Measurements from ENCODE around the gene SLC8A3. TPM values are rescaled to one million over a fixed set of nuclear protein-coding genes. Genes with fewer than 3 reads are reported as not detected.

Gene SLC8A3
- total RNA-seq, 1 donor from 2014 or later: 0.14 TPM

GRCh38 chr14:70084226-70084625 lies 104.5 kb downstream of the SLC8A3 start:
- no peak for ATAC-seq
- no peak for DNase-seq (ENCODE audit: missing footprints)
- intact Hi-C loops (cut with DNase I): no loop called here

GRCh38 chr14:70082394-70082793 lies 106.4 kb downstream of the SLC8A3 start:
- intact Hi-C loops (cut with DNase I): no loop called here

DNA sequence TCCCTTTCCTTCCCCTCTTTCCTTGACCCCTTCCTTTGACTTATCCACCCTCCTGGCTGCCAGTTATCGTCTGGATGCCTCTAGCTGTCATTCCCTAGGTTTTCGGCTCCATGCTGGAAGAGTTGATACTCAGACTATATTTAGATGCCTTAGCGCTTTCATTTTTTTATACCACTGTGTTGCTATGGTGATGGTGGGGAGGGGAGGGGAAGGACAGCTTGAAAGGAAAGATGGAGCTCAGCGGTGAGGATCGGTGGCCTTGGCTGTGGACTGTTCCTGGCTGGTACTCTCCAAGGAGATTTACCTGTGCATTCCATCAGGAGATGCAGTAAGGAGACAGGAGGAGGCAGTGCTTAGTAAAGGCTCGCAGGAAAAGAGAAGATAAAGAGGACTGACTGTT lies 108.7 kb downstream of the SLC8A3 start:
- ATAC-seq (no peak), DNase-seq (ENCODE audit: missing footprints) (no peak)
- intact Hi-C loops (cut with DNase I): no loop called here

More at GRCh38 chr14:70082394-70082793, 106.4 kb downstream of the SLC8A3 start:
- DNase-seq (ENCODE audit: missing footprints): no peak
- ATAC-seq: no peak

GRCh38 chr14:70078329-70078728 lies 110.4 kb downstream of the SLC8A3 start:
- ATAC-seq (no peak), DNase-seq (ENCODE audit: missing footprints) (no peak)
- intact Hi-C loops (cut with DNase I): no loop called here

GRCh38 chr14:70077720-70078119 lies 111.0 kb downstream of the SLC8A3 start:
- DNase-seq (ENCODE audit: missing footprints) (no peak), ATAC-seq (no peak)

DNA sequence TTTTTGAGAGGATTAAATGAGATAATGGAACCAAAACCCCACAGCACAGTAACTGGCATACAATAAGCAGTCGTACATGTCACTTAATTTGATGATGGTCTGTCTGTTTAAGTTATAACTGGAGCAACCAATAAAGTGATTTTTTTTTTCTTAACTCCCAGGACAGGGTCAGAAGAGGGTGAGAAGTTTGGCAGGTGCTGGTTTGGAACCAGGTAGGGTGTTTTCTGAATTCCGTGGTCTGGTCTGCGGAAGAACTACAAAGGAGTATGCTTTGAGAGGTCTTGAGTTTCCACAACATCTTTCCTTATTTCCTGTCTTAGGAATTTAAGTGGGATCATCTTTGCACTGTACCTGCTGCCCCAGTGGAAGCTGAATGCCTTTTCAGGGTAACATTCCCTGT lies 111.7 kb downstream of the SLC8A3 start:
- no peak for ATAC-seq
- intact Hi-C loops (cut with DNase I): no loop called here
- DNase-seq (ENCODE audit: missing footprints): no peak

More at GRCh38 chr14:70077720-70078119, 111.0 kb downstream of the SLC8A3 start:
- intact Hi-C loops (cut with DNase I): no loop called here

GRCh38 chr14:70073924-70074566 lies 114.7 kb downstream of the SLC8A3 start:
- ATAC-seq: no peak
- no peak for DNase-seq (ENCODE audit: missing footprints)
- intact Hi-C loops (cut with DNase I): no loop called here

- intact Hi-C loops (cut with DNase I): no loop called here
- ATAC-seq (no peak), DNase-seq (ENCODE audit: missing footprints) (no peak)
Observed at GRCh38 chr14:70069186-70069585, 119.6 kb downstream of the SLC8A3 start.

DNA sequence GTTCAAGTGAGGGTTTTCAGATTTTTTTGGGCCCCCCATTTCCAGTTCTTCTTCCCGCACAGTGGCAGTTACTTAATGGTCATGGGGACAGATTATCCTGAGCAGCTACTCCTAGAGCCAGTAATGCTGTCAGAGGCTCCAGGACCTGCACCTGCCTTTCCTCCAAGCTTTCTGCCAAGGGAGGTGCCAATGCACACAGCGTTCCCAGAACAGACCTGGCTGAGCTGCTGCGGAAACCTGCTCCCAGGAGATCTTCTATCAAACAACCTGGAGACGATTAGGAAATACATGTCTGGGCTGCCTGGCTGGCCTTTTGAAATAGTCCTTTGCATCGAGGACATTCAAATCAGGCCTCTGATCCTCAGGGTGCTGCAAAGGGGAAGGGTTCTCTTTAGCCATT lies 120.9 kb downstream of the SLC8A3 start:
- DNase-seq (ENCODE audit: missing footprints) (no peak), ATAC-seq (no peak)
- intact Hi-C loops (cut with DNase I): no loop called here

DNA sequence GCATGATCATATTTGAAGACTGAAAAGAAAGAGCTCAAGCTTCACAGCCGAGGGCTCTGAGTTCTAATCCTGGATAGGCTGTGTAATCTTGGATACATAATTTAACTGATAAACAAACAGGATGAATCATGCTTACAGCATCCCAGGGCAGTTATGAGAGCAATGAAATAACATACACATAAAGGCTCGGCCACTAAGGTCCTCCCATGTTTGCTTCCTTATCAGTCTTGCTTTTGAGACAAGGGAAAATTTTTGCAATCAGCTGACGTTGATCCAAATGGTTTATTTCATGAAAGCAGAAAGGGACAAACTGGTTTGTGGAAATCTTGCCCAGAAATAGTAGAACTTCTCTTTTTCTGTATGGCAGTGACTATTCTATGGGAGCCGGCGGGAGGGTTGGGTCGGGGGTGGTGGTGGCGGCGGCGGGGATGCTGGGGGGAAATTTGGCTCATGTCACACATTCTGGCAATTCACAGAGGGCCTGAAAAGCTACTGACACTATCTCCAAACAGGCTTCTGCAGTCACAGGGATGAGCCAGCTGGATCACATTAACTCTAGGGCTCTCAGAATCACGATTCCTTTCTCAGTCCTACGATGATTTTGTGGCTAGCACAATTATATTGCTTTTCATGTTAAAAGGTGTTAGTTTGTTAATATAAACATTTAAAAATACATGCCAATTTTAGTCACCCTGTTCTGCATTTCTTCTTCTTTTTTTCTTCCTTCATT lies 124.5 kb downstream of the SLC8A3 start:
- DNase-seq (ENCODE audit: missing footprints): no peak
- ATAC-seq: no peak
- intact Hi-C loops (cut with DNase I): no loop called here

- intact Hi-C loops (cut with DNase I): no loop called here
- DNase-seq (ENCODE audit: missing footprints) (no peak), ATAC-seq (no peak)
Observed at GRCh38 chr14:70061108-70061507, 127.6 kb downstream of the SLC8A3 start.

DNA sequence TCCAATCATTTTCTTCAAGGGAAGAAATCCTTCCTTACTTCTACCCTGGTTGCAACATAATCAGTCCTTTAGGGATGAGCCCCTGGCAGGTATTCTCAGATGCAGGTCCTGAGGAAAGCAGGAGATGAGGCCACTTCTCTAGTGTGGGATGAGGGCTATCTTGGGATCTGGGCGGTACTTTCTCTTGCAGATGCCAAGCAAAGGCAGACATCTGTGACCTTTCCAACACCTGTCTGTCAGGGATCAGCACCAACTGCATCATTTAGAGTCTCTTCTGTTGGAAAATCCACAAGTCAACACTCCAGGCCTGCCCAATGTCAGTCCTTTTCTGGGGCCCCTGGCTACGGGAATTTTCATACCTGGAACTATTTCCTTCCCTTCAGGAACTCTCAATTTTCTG lies 129.2 kb downstream of the SLC8A3 start:
- intact Hi-C loops (cut with DNase I): no loop called here
- no peak for DNase-seq (ENCODE audit: missing footprints)
- ATAC-seq: no peak

GRCh38 chr14:70057519-70058136 lies 131.1 kb downstream of the SLC8A3 start:
- no peak for DNase-seq (ENCODE audit: missing footprints)
- intact Hi-C loops (cut with DNase I): no loop called here
- no peak for ATAC-seq

DNA sequence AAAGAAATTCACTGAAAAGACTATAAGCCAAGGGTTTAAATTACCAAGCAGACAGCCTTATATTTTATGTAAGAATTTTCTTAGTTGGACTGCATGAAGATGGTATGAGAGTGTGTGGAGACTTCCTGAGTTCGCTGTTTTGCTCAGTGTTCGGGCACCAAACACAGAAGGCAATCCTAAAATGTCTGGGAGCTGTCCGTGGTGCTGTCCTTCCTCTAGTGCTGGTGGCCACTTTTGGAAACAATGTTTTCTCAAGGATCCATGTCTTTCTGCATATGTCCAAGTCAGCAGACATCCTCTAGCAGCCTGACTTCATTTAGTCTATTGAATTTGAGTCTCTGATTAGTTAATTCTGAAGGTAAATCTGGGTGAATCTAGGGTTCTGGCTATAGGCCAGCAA lies 135.8 kb downstream of the SLC8A3 start:
- no peak for ATAC-seq
- DNase-seq (ENCODE audit: missing footprints): no peak
- intact Hi-C loops (cut with DNase I): no loop called here

DNA sequence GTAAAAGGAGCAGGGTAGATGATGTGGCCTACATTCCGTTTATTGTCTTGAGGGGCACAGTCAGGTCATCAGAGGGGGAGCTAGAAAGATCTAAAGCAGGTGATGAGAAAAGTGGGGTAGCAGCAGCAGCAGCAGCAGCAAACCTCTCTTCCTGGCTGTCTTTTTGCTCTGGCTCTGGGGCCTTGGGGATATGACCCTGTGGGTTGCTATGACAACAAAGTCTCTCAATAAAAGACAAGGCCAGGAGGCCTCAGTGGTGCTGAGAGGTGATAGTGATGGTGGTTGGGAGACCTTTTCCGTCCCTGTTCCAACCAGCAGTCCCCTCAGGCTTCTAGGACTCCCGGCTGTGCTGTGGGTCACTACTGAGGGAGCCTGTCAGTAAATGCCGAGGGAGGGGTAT lies 138.6 kb downstream of the SLC8A3 start:
- ATAC-seq: no peak
- intact Hi-C loops (cut with DNase I): no loop called here
- DNase-seq (ENCODE audit: missing footprints): no peak

GRCh38 chr14:70049605-70050004 lies 139.1 kb downstream of the SLC8A3 start:
- no peak for DNase-seq (ENCODE audit: missing footprints)
- intact Hi-C loops (cut with DNase I): loop anchor here (5.0 to 10.0 kb wide), 2 partner anchors 663 to 765 kb away; no protein-coding TSS in a partner anchor
- no peak for ATAC-seq

DNA sequence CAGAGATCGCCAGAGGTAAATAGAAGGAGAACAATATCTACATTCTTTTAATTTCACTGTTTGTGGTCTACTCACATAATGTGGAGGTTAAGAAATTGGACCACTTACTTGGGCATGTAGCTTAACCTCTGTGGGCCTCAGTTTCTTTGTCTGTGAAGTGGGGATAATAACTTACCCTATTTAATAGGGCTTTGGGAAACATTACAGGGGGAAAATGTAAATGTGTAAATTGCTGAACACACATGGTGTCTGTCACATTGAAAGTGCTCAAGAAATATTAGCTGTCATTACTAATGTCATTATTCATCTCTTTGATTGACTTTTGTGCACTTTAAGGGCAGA lies 140.5 kb downstream of the SLC8A3 start:
- intact Hi-C loops (cut with DNase I): loop anchor here (5.0 to 10.0 kb wide), 2 partner anchors 664 to 767 kb away; no protein-coding TSS in a partner anchor
- no peak for ATAC-seq
- no peak for DNase-seq (ENCODE audit: missing footprints)

- ATAC-seq: no peak
- intact Hi-C loops (cut with DNase I): loop anchor here (5.0 to 10.0 kb wide), 2 partner anchors 665 to 767 kb away; no protein-coding TSS in a partner anchor
Observed at GRCh38 chr14:70047598-70048312, 141.0 kb downstream of the SLC8A3 start.

DNA sequence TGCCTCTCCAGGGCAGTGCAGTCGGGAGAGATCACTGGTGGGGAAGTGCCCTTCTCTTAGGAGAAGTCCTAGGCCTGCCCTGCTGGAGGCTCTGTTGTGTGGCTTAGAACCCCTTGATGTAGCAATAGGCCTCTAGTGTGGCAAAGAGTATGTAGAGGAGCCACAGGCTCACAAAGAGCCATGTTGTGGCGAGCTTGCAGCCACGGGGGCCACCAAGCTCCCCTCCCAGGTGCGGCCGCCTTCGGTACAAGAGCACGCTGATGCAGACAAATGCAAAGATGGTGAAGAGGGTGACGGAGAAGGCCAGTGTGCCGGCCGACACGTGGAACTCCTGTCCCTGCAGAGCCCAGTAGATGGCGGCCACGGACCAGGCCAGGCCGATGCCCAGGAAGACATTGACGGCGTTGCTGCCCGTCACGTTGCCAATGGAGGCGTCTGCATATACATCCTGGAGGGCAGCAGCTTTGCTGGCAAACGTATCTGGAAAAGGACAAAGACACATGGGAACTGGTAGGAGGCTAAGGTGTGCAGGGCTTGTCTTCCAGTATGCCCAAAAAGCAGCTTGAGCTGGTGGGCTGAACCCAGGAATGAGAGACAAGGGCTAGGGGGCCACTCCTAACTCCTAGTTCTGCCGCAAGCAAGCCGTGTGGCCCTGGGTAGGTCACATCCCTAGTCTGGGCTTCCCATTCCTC lies 142.8 kb downstream of the SLC8A3 start:
- intact Hi-C loops (cut with DNase I): loop anchor here (5.0 to 10.0 kb wide), 2 partner anchors 666 to 769 kb away; no protein-coding TSS in a partner anchor
- peak; percentile 81 for DNase-seq (ENCODE audit: missing footprints)
- ATAC-seq: peak; percentile 71

More at GRCh38 chr14:70047598-70048312, 141.0 kb downstream of the SLC8A3 start:
- DNase-seq (ENCODE audit: missing footprints): no peak
